ENCODE data around the gene C8A.

C8A gene

GRCh38 chr1:56836359-56836758 is 18.2 kb upstream of the C8A start:
- DNase-seq (ENCODE audit: insufficient read length, low spot score) (no peak), FAIRE-seq (no peak)
- TF ChIP-seq PAX5 (IDR thresholded peaks at IDR 0.05; ENCODE audit: insufficient read depth, low read length, severe bottlenecking): no peak
- no peak for TF ChIP-seq POLR2AphosphoS5 (IDR thresholded peaks at IDR 0.05; ENCODE audit: low read depth, low read length)
- no peak for TF ChIP-seq TAF1 (IDR thresholded peaks at IDR 0.05; ENCODE audit: low read depth, low read length)
- no peak for TF ChIP-seq POU2F2 (IDR thresholded peaks at IDR 0.05; ENCODE audit: low read depth, low read length)
- TF ChIP-seq SPI1 (IDR thresholded peaks at IDR 0.05; ENCODE audit: low read depth, low read length): no peak
- TF ChIP-seq POLR2A (IDR thresholded peaks at IDR 0.05; ENCODE audit: low read depth, low read length): no peak

- FAIRE-seq: no peak
- TF ChIP-seq PAX5 (IDR thresholded peaks at IDR 0.05; ENCODE audit: insufficient read depth, low read length, severe bottlenecking) (no peak), POLR2A (IDR thresholded peaks at IDR 0.05; ENCODE audit: low read depth, low read length) (no peak), TAF1 (IDR thresholded peaks at IDR 0.05; ENCODE audit: low read depth, low read length) (no peak), POLR2AphosphoS5 (IDR thresholded peaks at IDR 0.05; ENCODE audit: low read depth, low read length) (no peak), SPI1 (IDR thresholded peaks at IDR 0.05; ENCODE audit: low read depth, low read length) (no peak), POU2F2 (IDR thresholded peaks at IDR 0.05; ENCODE audit: low read depth, low read length) (no peak)
- DNase-seq (ENCODE audit: insufficient read length, low spot score): no peak
These were observed 17.2 kb upstream of the C8A start for GRCh38 chr1:56837244-56837939.

- no peak for DNase-seq (ENCODE audit: insufficient read length, low spot score)
- no peak for FAIRE-seq
- no peak for TF ChIP-seq TAF1 (IDR thresholded peaks at IDR 0.05; ENCODE audit: low read depth, low read length)
- TF ChIP-seq POLR2A (IDR thresholded peaks at IDR 0.05; ENCODE audit: low read depth, low read length): no peak
- TF ChIP-seq PAX5 (IDR thresholded peaks at IDR 0.05; ENCODE audit: insufficient read depth, low read length, severe bottlenecking): no peak
- TF ChIP-seq POU2F2 (IDR thresholded peaks at IDR 0.05; ENCODE audit: low read depth, low read length): no peak
- no peak for TF ChIP-seq SPI1 (IDR thresholded peaks at IDR 0.05; ENCODE audit: low read depth, low read length)
- no peak for TF ChIP-seq POLR2AphosphoS5 (IDR thresholded peaks at IDR 0.05; ENCODE audit: low read depth, low read length)
These were observed 15.8 kb upstream of the C8A start for GRCh38 chr1:56838759-56839158.

- DNase-seq (ENCODE audit: insufficient read length, low spot score) (no peak), FAIRE-seq (no peak)
- TF ChIP-seq POLR2AphosphoS5 (IDR thresholded peaks at IDR 0.05; ENCODE audit: low read depth, low read length) (no peak), PAX5 (IDR thresholded peaks at IDR 0.05; ENCODE audit: insufficient read depth, low read length, severe bottlenecking) (no peak), SPI1 (IDR thresholded peaks at IDR 0.05; ENCODE audit: low read depth, low read length) (no peak), POLR2A (IDR thresholded peaks at IDR 0.05; ENCODE audit: low read depth, low read length) (no peak), TAF1 (IDR thresholded peaks at IDR 0.05; ENCODE audit: low read depth, low read length) (no peak), POU2F2 (IDR thresholded peaks at IDR 0.05; ENCODE audit: low read depth, low read length) (no peak)
These were observed 11.1 kb upstream of the C8A start for GRCh38 chr1:56843544-56843943.

GRCh38 chr1:56844545-56845136 is 10.0 kb upstream of the C8A start:
- DNase-seq (ENCODE audit: insufficient read length, low spot score): no peak
- FAIRE-seq: no peak
- TF ChIP-seq TAF1 (IDR thresholded peaks at IDR 0.05; ENCODE audit: low read depth, low read length): no peak
- no peak for TF ChIP-seq PAX5 (IDR thresholded peaks at IDR 0.05; ENCODE audit: insufficient read depth, low read length, severe bottlenecking)
- TF ChIP-seq POLR2A (IDR thresholded peaks at IDR 0.05; ENCODE audit: low read depth, low read length): no peak
- TF ChIP-seq POU2F2 (IDR thresholded peaks at IDR 0.05; ENCODE audit: low read depth, low read length): no peak
- TF ChIP-seq POLR2AphosphoS5 (IDR thresholded peaks at IDR 0.05; ENCODE audit: low read depth, low read length): no peak
- no peak for TF ChIP-seq SPI1 (IDR thresholded peaks at IDR 0.05; ENCODE audit: low read depth, low read length)

GRCh38 chr1:56845343-56845742 is 9.3 kb upstream of the C8A start:
- no peak for DNase-seq (ENCODE audit: insufficient read length, low spot score)
- TF ChIP-seq POLR2AphosphoS5 (IDR thresholded peaks at IDR 0.05; ENCODE audit: low read depth, low read length) (no peak), POU2F2 (IDR thresholded peaks at IDR 0.05; ENCODE audit: low read depth, low read length) (no peak), PAX5 (IDR thresholded peaks at IDR 0.05; ENCODE audit: insufficient read depth, low read length, severe bottlenecking) (no peak), TAF1 (IDR thresholded peaks at IDR 0.05; ENCODE audit: low read depth, low read length) (no peak), POLR2A (IDR thresholded peaks at IDR 0.05; ENCODE audit: low read depth, low read length) (no peak), SPI1 (IDR thresholded peaks at IDR 0.05; ENCODE audit: low read depth, low read length) (no peak)
- FAIRE-seq: no peak

- DNase-seq (ENCODE audit: insufficient read length, low spot score) (no peak), FAIRE-seq (no peak)
These were observed 4.8 kb upstream of the C8A start for GRCh38 chr1:56849750-56850149.

GRCh38 chr1:56850411-56850810 is 4.2 kb upstream of the C8A start:
- TF ChIP-seq SPI1 (IDR thresholded peaks at IDR 0.05; ENCODE audit: low read depth, low read length) (no peak), POLR2AphosphoS5 (IDR thresholded peaks at IDR 0.05; ENCODE audit: low read depth, low read length) (no peak), TAF1 (IDR thresholded peaks at IDR 0.05; ENCODE audit: low read depth, low read length) (no peak)
- FAIRE-seq (no peak), DNase-seq (ENCODE audit: insufficient read length, low spot score) (no peak)

More at GRCh38 chr1:56849750-56850149, 4.8 kb upstream of the C8A start:
- no peak for TF ChIP-seq TAF1 (IDR thresholded peaks at IDR 0.05; ENCODE audit: low read depth, low read length)
- no peak for TF ChIP-seq SPI1 (IDR thresholded peaks at IDR 0.05; ENCODE audit: low read depth, low read length)
- no peak for TF ChIP-seq POLR2A (IDR thresholded peaks at IDR 0.05; ENCODE audit: low read depth, low read length)
- TF ChIP-seq POLR2AphosphoS5 (IDR thresholded peaks at IDR 0.05; ENCODE audit: low read depth, low read length): no peak
- TF ChIP-seq POU2F2 (IDR thresholded peaks at IDR 0.05; ENCODE audit: low read depth, low read length): no peak
- no peak for TF ChIP-seq PAX5 (IDR thresholded peaks at IDR 0.05; ENCODE audit: insufficient read depth, low read length, severe bottlenecking)

- TF ChIP-seq POU2F2 (IDR thresholded peaks at IDR 0.05; ENCODE audit: low read depth, low read length) (no peak), SPI1 (IDR thresholded peaks at IDR 0.05; ENCODE audit: low read depth, low read length) (no peak), TAF1 (IDR thresholded peaks at IDR 0.05; ENCODE audit: low read depth, low read length) (no peak), PAX5 (IDR thresholded peaks at IDR 0.05; ENCODE audit: insufficient read depth, low read length, severe bottlenecking) (no peak), POLR2A (IDR thresholded peaks at IDR 0.05; ENCODE audit: low read depth, low read length) (no peak), POLR2AphosphoS5 (IDR thresholded peaks at IDR 0.05; ENCODE audit: low read depth, low read length) (no peak)
- FAIRE-seq: no peak
- DNase-seq (ENCODE audit: insufficient read length, low spot score): no peak
These were observed 3.7 kb upstream of the C8A start for GRCh38 chr1:56850922-56851321.

Measured in GM12891 (cell line).